Activated naive CD4-positive, alpha-beta T cell treated with anti-CD3 and anti-CD28 coated beads, Interleukin-2, amount 10 ng/mL, durations not matched to agents 7 days and 5 days (primary cell): ENCODE measurements around the gene DCUN1D4.
"Not testable (repeated sequence)": the region's sequence is repeated elsewhere in the genome, so short reads cannot be mapped to it uniquely, and the experiment has no call there.

Source experiments
- CTCF ChIA-PET: fragments of 350-600 bp; sonication (Branson Sonifier 250); formaldehyde crosslinking; loops from one replicate; lab custom pipeline; 2021; ENCODE audit warnings: antibody characterized with exemption; lab: Charles Lee
- DNase-seq: peaks from one replicate; pipeline ENCODE4 v3.0.0-alpha.2; 2020
- H3K27ac Mint-ChIP-seq: one replicate; pipeline ENCODE4 v1.8.0; 2021; ENCODE audit warnings: mild to moderate bottlenecking, moderate library complexity, mixed read lengths
- H3K27me3 Mint-ChIP-seq: one replicate; pipeline ENCODE4 v1.8.0; 2021; ENCODE audit warnings: mild to moderate bottlenecking, mixed read lengths
- H3K36me3 Mint-ChIP-seq: one replicate; pipeline ENCODE4 v1.8.0; 2021; ENCODE audit warnings: mixed read lengths
- H3K4me1 Mint-ChIP-seq: one replicate; pipeline ENCODE4 v1.8.0; 2021; ENCODE audit warnings: mixed read lengths
- H3K4me3 Mint-ChIP-seq: one replicate; pipeline ENCODE4 v1.8.0; 2021; ENCODE audit warnings: mild to moderate bottlenecking, moderate library complexity, mixed read lengths
- H3K9me3 Mint-ChIP-seq: one replicate; pipeline ENCODE4 v1.8.0; 2021; ENCODE audit warnings: mixed read lengths

Gene DCUN1D4

DNA sequence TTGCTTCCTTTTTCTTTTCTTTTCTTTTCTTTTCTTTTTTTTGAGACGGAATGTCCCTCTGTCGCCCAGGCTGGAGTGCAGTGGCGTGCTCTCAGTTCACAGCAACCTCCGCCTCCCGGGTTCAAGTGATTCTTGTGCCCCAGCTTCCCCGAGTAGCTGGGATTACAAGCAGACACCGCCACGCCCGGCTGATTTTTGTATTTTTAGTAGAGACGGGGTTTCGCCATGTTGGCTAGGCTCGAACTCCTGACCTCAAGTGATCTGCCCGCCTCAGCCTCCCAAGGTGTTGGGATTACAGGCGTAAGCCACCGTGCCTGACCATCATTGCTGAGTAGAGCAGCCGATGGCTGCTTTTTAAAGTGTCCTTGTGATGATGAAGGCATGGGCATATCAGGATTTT lies 50.4 kb downstream of the DCUN1D4 start:
- not testable (repeated sequence) for H3K27me3 Mint-ChIP-seq

DNA sequence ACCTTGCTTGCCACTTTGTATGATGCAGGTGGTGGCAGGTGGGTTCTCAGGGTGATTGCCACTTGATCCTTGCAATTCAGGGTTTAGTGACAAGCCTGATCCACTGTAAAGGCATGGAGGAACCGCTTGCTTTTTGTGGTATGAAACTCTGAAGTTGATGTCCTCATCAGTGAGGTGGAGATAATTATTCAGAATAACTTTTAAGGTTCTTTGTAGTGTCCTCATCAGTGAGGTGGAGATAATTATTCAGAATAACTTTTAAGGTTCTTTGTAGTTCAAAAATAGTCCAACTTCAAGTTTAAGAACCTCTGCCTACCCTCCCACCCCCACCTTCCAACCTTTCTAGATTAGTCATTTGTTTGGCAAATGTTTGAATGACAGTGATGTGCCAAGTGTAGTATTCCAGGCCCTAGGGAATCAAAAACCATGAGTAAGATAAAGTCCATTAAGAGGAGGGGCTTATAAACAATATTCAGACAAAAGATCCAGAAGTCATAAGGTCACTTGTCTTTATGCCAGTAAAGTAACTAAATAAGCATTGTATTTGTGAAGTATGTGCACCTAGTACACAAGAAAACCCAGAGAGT lies 51.2 kb downstream of the DCUN1D4 start:
- H3K36me3 Mint-ChIP-seq = peaks cover 22% of the 10 kb centered on the region
- no peaks in the 10 kb centered on the region for H3K9me3 Mint-ChIP-seq
- peak overlapping the region; percentile 9 for H3K27ac Mint-ChIP-seq
- no peak overlapping the region for H3K4me3 Mint-ChIP-seq
- no peaks in the 10 kb centered on the region for H3K27me3 Mint-ChIP-seq
- DNase-seq = no peak
- CTCF ChIA-PET = no interaction called here
- H3K4me1 Mint-ChIP-seq = peaks cover 8% of the 10 kb centered on the region

More for the DNA sequence above, 50.4 kb downstream of the DCUN1D4 start:
- DNase-seq, H3K4me1 Mint-ChIP-seq, CTCF ChIA-PET, H3K9me3 Mint-ChIP-seq, H3K4me3 Mint-ChIP-seq, H3K27ac Mint-ChIP-seq: not testable (repeated sequence)
- H3K36me3 Mint-ChIP-seq = peaks cover 22% of the 10 kb centered on the region

DNA sequence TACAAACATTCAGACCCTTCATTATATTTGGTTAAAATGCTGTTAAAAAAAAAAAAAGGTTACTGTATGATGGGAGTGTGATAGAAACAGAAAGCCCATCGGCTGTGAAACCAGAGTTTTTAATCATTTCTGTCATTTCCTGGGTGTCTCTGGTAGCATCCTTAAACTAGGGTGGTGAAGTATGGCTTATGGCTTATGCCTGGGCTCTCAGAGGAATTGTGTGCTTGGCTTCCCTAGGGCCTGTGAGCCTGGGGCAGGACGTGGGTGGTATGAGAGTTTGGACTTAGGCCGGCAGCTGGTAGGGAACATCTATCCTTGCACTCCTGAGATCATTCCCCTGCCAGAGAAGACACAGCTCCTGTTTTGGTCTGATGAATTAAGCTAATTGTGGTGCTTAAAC lies 52.2 kb downstream of the DCUN1D4 start:
- peak overlapping the region; percentile 25 for H3K27ac Mint-ChIP-seq
- peaks cover 8% of the 10 kb centered on the region for H3K4me1 Mint-ChIP-seq
- H3K36me3 Mint-ChIP-seq = peaks cover 21% of the 10 kb centered on the region
- no peaks in the 10 kb centered on the region for H3K27me3 Mint-ChIP-seq
- H3K9me3 Mint-ChIP-seq = no peaks in the 10 kb centered on the region
- CTCF ChIA-PET = interaction anchor here (0.7 to 2.1 kb wide), 3 partner anchors 9 to 131 kb away, joined by 3 to 7 read pairs (median 3); partner anchors contain the start of gene LRRC66
- H3K4me3 Mint-ChIP-seq = no peak overlapping the region
- DNase-seq = no peak

DNA sequence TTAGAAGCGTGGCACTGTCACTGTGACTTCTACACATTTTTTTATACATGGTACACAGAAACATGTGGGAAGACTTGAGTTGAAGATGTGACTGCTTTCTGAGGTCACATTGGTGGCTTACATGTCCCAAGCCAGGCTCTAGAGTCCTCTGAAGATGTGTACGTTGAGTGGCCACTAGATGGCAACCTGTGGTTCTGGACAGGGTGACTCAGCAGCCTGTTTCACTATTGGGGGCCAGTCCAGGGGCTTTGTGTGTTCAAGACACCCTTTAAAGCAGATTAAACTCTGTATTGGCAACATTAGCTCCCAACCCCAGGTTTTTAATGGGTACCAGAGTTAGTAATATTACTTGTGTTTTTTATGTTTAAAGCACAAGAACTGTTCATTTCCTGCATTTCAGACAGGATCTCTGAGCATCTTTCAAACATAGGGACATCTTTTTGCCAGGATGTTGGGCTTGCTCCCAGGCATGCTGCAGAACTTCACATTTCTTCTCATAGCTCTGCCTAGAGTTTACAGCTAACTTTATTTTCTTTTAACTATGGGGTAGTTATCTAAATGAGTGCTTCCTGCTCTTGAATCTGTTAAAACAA lies 53.0 kb downstream of the DCUN1D4 start:
- peaks cover 23% of the 10 kb centered on the region for H3K36me3 Mint-ChIP-seq
- H3K27ac Mint-ChIP-seq = no peak overlapping the region
- CTCF ChIA-PET = interaction anchor here (0.7 to 2.1 kb wide), 5 partner anchors 9 to 130 kb away, joined by 3 to 7 read pairs (median 3); partner anchors contain the start of gene LRRC66
- H3K9me3 Mint-ChIP-seq = no peaks in the 10 kb centered on the region
- no peaks in the 10 kb centered on the region for H3K27me3 Mint-ChIP-seq
- H3K4me3 Mint-ChIP-seq = no peak overlapping the region
- DNase-seq = peak; percentile 57
- H3K4me1 Mint-ChIP-seq = peaks cover 8% of the 10 kb centered on the region

DNA sequence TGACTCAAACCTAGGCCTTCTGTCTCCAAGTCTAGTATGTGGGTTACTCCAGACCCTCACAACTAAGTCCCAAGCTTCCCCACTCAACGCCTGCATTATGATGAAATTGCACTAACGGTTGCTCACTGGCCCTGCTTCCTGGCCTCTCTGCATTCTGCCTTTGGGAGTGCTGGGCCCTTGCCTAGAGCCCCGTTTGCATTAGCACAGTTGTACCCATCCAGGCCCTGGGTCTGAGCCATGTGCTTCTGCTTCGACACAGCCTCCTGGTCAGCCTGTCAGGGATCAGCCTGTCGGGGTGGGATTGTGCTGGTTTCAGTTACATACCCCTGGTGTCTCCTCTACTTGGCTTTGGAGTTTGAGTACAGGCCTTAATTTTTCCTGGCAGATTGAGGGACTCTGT lies 58.4 kb downstream of the DCUN1D4 start:
- no peak overlapping the region for H3K27ac Mint-ChIP-seq
- no peaks in the 10 kb centered on the region for H3K27me3 Mint-ChIP-seq
- no peak overlapping the region for H3K4me3 Mint-ChIP-seq
- H3K4me1 Mint-ChIP-seq = peaks cover under 1% of the 10 kb centered on the region
- peaks cover 29% of the 10 kb centered on the region for H3K36me3 Mint-ChIP-seq
- CTCF ChIA-PET = no interaction called here
- DNase-seq = no peak
- no peaks in the 10 kb centered on the region for H3K9me3 Mint-ChIP-seq

DNA sequence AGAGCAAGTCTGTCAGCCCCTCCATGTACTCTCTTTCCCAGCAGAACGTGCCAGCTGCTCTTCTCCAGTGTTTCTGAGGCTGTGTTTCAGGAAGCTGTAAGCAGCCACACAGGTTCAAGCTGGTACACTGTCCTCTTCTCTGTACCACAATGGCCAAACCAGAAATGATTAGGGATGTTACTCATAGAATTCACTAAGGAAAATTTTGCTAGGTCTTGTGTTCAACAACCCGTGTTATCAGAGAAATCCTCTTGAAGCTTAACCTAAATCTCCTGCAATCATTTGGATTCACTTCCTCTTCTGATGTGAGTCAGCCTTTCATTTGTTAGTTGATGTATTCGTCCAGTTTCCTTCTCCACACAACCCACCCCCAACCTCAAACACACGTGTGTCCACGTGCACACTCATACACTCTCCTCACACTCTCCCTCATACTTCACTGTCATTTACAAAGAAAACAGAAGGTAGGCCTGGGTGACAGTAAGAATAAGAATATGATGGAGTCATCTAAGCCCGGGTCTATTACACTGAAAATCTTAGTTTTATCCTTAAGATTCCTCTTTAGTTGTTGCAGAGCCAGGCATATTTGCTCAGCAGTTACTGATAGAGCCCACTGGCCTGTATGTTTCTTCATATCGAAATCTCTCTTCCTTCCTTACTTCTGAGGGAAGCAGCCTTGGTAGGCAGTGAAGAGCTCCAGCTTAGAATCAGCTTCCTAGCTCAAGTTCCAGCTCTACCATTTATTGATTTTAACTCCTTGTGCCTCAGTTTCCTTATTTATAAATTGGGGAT lies 63.4 kb downstream of the DCUN1D4 start:
- DNase-seq = no peak
- H3K4me3 Mint-ChIP-seq = no peak overlapping the region
- H3K4me1 Mint-ChIP-seq = peaks cover 3% of the 10 kb centered on the region
- peak overlapping the region; percentile 39 for H3K27ac Mint-ChIP-seq
- no peaks in the 10 kb centered on the region for H3K27me3 Mint-ChIP-seq
- no peaks in the 10 kb centered on the region for H3K9me3 Mint-ChIP-seq
- H3K36me3 Mint-ChIP-seq = peaks cover 26% of the 10 kb centered on the region
- CTCF ChIA-PET = no interaction called here

DNA sequence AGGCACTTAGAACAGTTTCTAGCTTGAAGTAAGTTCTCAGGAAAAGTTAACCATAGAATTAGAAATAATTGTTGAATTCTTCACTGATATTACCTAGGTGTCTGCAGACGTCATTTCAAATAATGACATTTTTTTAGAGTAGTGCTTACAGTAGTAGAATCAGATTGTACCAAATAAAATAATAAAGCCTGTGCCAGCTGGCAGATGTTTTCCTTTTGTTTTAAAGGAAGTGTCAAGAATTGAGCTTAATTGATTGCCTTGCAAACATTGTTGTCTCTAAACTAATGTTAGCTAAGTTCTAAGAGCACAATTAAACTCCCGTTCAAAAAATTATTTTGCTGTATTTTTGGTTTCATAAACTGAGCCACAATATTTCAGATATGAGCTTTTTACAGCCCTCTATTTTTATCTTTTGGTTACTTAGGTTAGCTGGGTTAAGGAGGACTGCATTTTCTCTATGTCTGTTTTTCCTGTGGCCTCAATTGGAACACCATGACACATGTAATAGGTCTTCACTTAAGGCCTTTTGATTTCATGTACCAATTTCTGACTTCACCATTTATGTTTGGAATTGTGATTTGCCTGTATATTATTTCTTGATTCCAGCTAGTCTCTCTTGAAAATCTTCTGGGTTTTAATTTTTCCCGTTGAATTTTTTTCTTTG lies 64.2 kb downstream of the DCUN1D4 start:
- Mint-ChIP-seq H3K4me3 (no peak overlapping the region), H3K9me3 (no peaks in the 10 kb centered on the region), H3K4me1 (peaks cover 3% of the 10 kb centered on the region), H3K27ac (no peak overlapping the region), H3K36me3 (peaks cover 28% of the 10 kb centered on the region), H3K27me3 (no peaks in the 10 kb centered on the region)
- CTCF ChIA-PET = no interaction called here
- DNase-seq = no peak

DNA sequence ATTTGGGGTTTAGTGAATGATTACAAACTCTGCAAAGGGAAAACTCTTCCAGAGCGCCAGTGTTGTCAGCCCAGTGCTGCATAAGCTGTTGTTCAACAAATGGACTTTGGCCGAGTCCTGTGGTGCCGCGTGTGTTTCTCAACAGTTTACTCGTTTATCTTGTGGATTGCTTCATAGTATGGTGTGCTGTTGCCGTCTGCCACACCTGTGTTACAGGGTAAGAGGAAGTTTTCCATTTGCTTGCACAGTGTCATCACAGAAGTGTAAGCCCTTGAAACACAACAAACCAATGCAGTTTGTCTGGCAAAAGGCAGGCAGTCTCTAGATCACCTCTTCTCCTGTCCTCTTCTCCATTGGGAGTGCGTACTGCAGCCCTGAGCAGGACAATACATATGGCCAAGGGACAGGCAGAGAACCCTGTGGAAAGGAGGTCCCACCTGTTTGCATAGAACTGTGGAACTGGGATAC lies 66.3 kb downstream of the DCUN1D4 start:
- H3K36me3 Mint-ChIP-seq = peaks cover 38% of the 10 kb centered on the region
- no peak overlapping the region for H3K4me3 Mint-ChIP-seq
- no peaks in the 10 kb centered on the region for H3K27me3 Mint-ChIP-seq
- no peak for DNase-seq
- peaks cover 3% of the 10 kb centered on the region for H3K4me1 Mint-ChIP-seq
- H3K27ac Mint-ChIP-seq = no peak overlapping the region
- no peaks in the 10 kb centered on the region for H3K9me3 Mint-ChIP-seq
- CTCF ChIA-PET = no interaction called here

DNA sequence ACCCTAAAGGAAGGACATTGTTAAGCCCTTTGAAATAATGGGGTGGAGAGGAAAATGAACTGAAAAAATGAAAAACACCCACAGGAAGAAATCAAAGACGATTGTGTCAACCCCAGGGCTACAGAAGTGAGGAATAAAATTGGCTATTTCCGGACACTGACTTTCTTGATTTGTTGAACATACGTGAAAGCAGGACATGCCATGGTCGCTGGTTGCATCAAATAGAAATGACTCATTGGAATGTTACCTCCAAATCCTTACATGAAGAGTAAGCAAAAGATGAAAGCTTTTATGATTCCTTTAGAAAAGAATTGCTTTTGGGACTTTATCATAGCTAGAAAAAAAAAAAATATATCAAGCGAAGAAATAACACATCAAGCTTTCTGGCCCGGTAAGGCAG lies 75.3 kb downstream of the DCUN1D4 start:
- Mint-ChIP-seq H3K27me3 (no peaks in the 10 kb centered on the region), H3K4me3 (no peak overlapping the region), H3K27ac (peak overlapping the region; percentile 79), H3K9me3 (no peaks in the 10 kb centered on the region), H3K4me1 (no peaks in the 10 kb centered on the region), H3K36me3 (peaks cover 28% of the 10 kb centered on the region)
- DNase-seq = no peak
- CTCF ChIA-PET = no interaction called here

DNA sequence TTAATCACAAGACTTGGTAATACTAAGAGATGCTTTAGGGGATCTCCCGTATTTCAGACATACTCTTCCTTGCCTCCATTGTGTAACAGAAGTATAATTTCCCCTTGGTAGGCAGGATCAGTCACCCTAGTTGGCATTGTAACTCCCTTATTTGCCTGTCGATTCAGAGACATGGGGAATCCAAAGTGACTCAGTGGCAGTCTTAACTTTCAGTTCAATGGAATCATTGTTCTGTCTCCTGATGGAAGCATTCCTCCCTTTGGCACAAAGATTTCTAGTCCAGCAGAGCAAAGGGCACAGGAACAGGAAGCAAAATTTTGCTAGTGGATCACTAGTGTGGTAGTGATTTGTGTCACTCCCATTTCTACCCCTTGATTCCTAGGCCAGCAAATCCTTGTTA lies 80.4 kb downstream of the DCUN1D4 start:
- Mint-ChIP-seq H3K27ac (no peak overlapping the region), H3K4me3 (no peak overlapping the region), H3K27me3 (no peaks in the 10 kb centered on the region), H3K36me3 (no peaks in the 10 kb centered on the region), H3K9me3 (no peaks in the 10 kb centered on the region), H3K4me1 (no peaks in the 10 kb centered on the region)
- no peak for DNase-seq
- CTCF ChIA-PET = no interaction called here

DNA sequence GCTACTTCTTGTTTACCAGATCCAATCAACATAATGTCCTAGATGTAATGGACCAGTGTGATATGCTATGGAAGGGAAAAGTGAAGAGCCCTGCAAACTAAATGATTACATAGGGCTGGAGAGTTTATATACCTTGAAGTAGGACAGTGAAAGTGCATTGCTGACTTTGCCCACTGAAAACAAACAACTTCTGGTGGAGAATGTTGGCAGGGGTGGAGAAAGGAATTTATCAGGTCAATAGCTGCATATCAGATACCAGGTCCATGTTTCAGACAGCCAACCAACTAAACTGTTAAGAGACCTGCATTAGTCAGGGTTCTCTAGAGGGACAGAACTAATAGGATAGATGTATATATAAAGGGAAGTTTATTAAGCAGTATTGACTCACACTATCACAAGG lies 82.4 kb downstream of the DCUN1D4 start:
- Mint-ChIP-seq H3K4me3 (no peak overlapping the region), H3K9me3 (no peaks in the 10 kb centered on the region), H3K36me3 (no peaks in the 10 kb centered on the region), H3K27me3 (no peaks in the 10 kb centered on the region), H3K27ac (no peak overlapping the region), H3K4me1 (no peaks in the 10 kb centered on the region)
- CTCF ChIA-PET = no interaction called here
- DNase-seq = no peak

DNA sequence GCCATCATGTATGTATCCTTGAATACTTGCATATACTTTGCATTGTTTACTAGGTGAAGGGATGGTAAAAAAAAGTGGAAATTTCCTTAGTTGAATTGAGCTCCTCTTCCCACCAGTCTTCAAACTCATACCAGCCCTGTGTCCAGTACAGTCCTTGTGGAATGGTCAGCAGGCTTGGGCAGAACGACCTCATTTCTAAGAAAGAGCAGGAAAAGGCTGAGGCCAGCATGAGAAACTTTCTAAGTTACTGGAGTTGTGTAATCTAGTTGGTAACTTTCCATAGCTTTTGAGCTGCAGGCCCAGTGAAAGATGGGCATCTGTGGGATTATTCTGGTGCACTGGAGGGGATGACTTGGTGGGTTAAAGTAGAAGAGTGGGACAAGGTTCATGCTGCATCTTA lies 87.6 kb downstream of the DCUN1D4 start:
- Mint-ChIP-seq H3K4me1 (no peaks in the 10 kb centered on the region), H3K36me3 (no peaks in the 10 kb centered on the region), H3K4me3 (no peak overlapping the region), H3K9me3 (no peaks in the 10 kb centered on the region), H3K27ac (no peak overlapping the region), H3K27me3 (no peaks in the 10 kb centered on the region)
- no peak for DNase-seq
- CTCF ChIA-PET = no interaction called here

DNA sequence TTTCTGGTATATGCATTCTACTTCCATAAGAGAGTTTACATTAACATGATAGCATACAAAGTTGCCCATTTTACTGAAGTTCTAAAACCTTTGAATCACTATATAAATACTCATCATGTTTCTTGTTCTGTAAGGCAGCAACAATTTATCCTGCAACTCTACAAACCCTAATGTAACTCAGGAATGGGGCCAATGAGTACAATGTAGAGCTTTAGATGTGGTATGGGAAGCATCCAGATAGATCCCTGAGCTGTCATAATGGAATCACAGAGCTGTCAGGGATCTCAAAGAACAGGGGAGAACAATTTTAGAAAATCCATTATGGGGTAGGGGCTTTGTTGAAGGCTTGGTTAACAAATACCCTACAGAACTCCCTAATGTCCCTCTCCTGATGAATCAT lies 88.5 kb downstream of the DCUN1D4 start:
- no peak overlapping the region for H3K4me3 Mint-ChIP-seq
- CTCF ChIA-PET = no interaction called here
- H3K36me3 Mint-ChIP-seq = no peaks in the 10 kb centered on the region
- no peaks in the 10 kb centered on the region for H3K27me3 Mint-ChIP-seq
- no peaks in the 10 kb centered on the region for H3K4me1 Mint-ChIP-seq
- DNase-seq = no peak
- H3K27ac Mint-ChIP-seq = no peak overlapping the region
- H3K9me3 Mint-ChIP-seq = no peaks in the 10 kb centered on the region

DNA sequence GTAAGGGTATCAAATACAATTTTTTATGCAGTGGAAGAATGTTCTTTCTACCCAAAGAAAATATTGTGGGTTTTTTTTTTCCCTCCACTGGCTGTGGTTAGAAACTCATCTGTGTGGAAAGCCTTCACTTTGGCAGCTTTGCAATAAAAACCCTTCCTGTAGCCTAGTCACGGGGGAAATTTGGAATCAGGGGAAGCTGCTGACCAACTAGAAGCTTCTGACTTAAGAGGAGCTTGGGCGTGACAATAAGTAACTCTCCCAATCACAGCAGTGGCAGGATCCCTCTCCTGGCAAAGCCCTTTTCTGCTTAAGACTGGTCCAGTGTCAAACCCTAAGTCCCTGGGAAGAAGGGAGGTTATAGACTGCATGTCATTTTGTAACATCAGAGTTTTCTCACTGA lies 89.3 kb downstream of the DCUN1D4 start:
- CTCF ChIA-PET = no interaction called here
- Mint-ChIP-seq H3K9me3 (no peaks in the 10 kb centered on the region), H3K36me3 (no peaks in the 10 kb centered on the region), H3K4me3 (no peak overlapping the region), H3K4me1 (no peaks in the 10 kb centered on the region), H3K27me3 (no peaks in the 10 kb centered on the region), H3K27ac (no peak overlapping the region)
- no peak for DNase-seq
